K562 (cell line): Measurements from ENCODE around the gene APC2. TPM values are rescaled to one million over a fixed set of nuclear protein-coding genes. Genes with fewer than 3 reads are reported as not detected.

Source experiments
- BMI1 ChIP-seq: fragments of 150-350 bp; IDR thresholded peaks from 2 replicates; pipeline ENCODE4 v1.6.1; 2014; ENCODE audit warnings: low read length
- CCAR2 ChIP-seq: fragments of 200-400 bp; formaldehyde crosslinking; IDR thresholded peaks from 2 replicates; pipeline ENCODE4 v1.6.1; 2017; ENCODE audit warnings: mild to moderate bottlenecking, low read depth, low read length
- MXI1 ChIP-seq: IDR thresholded peaks from 2 replicates; pipeline ENCODE4 v1.6.1; 2011; ENCODE audit warnings: low read depth, mild to moderate bottlenecking, improper control_type of control experiment, low read length
- NFXL1 ChIP-seq: fragments of 450-650 bp; formaldehyde crosslinking; IDR thresholded peaks from 2 replicates; pipeline ENCODE4 v1.4.0; 2021; ENCODE audit warnings: mild to moderate bottlenecking
- RBM17 ChIP-seq: fragments of 200-400 bp; formaldehyde crosslinking; IDR thresholded peaks from 2 replicates; pipeline ENCODE4 v1.6.1; 2017; ENCODE audit warnings: low read depth, mild to moderate bottlenecking, low read length, borderline replicate concordance
- SMARCB1 ChIP-seq: IDR thresholded peaks from 2 replicates; pipeline ENCODE4 v1.6.1; 2011; ENCODE audit warnings: improper control_type of control experiment, low read depth; ENCODE audit not compliant: insufficient read length
- STAT5A ChIP-seq: IDR thresholded peaks from 2 replicates; pipeline ENCODE4 v1.6.1; 2012; ENCODE audit warnings: low read length, inconsistent platforms, borderline replicate concordance
- TAF1 ChIP-seq: IDR thresholded peaks from 2 replicates; pipeline ENCODE4 v1.6.1; 2011; ENCODE audit warnings: mild to moderate bottlenecking, low read length, moderate library complexity; ENCODE audit not compliant: insufficient read depth, control insufficient read depth, severe bottlenecking; ENCODE audit errors: extremely low read depth
- ZNF778 ChIP-seq: fragments of 450-650 bp; formaldehyde crosslinking; IDR thresholded peaks from 2 replicates; pipeline ENCODE4 v1.4.0; 2020; ENCODE audit warnings: mild to moderate bottlenecking, moderate library complexity
- ZSCAN29 ChIP-seq: fragments of 450-650 bp; IDR thresholded peaks from 2 replicates; pipeline ENCODE4 v1.6.1; 2017
- polyA plus RNA-seq, 8 experiments: library from polyadenylated mRNA; depleted of rRNA in 4 of 8; stranded (reverse) in 5 of 8; unstranded in 3 of 8; fragments of >200 nt; fragmentation: Nextera tagmentation in 2 of 8; fragmentation: Illumina TruSeq in 1 of 8; extraction: Ambion mirVana in 2 of 8; extraction: Trizol in 1 of 8; gene quantifications; 2 replicates each; pipeline versions ENCODE4 v1.2.1 to v1.2.3, GENCODE V29; 2011 to 2014; ENCODE audit warnings: inconsistent platforms in 1 of 8, missing spikeins in 1 of 8
- total RNA-seq, 7 experiments: library from RNA; depleted of rRNA in 6 of 7; stranded (reverse); fragments of >200 nt in 6 of 7; fragmentation: Illumina TruSeq in 2 of 7; extraction: Trizol in 2 of 7; gene quantifications; 2 replicates each; pipeline versions ENCODE4 v1.2.1 to v1.2.3, GENCODE V29; 2011 to 2021; ENCODE audit warnings: low replicate concordance in 1 of 7
- TF ChIP-seq, protein P1 (sequence below): sonication (generic); formaldehyde crosslinking; IDR thresholded peaks from 2 replicates; pipeline ENCODE4 v1.8.0; 2022; ENCODE audit warnings: missing genetic modification reagents, mild to moderate bottlenecking, borderline replicate concordance

The APC2 gene
- total and polyA plus RNA-seq, 9 of the 15 experiments (the other 6 are each of a cell fraction or from before 2014, with no cell fraction given), result 0.01 to 0.40 (median 0.05) TPM; not detected in 3

DNA sequence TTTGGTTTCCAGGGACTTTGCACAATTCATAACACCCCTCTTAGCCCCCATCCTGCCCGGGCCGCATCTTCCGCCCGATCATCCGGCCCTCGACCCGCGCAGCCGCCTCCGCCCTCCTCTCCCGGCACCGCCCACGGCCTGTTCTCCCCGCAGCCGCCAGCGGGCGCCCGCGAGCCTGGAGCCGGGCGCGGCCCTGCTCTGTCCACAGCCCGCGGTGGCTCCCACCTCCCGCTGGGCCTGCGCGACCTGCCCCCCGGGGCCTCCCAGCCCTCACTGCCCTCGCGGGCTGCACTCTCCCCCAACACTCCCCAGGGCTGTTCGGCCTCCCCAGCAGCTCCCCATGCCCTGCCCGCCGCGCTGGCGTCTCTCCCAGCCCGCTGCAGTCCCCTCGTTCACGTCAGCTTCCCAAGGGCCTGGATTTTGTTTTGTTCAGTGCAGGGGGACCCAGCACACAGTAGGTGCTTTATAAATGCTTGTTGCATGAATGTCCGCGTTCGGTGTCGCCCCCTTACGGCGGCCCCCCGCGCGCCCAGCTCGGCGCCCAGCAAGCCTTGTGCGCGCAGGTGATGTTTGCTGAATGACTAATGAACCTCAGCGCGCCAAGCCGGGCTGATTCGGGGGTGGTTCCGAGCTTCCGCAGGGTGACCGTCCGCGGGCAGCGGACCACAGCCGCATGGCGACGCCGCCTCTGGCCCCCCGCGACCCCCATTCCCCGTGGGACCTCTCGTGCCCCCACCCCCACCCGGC is 4.6 kb upstream of the APC2 start (continued):
- TF ChIP-seq TAF1 (no peak), MXI1 (no peak), STAT5A (no peak), SMARCB1 (no peak), ZNF778 (no peak), BMI1 (no peak), ZSCAN29 (0 out of 2 replicates have a peak, but pooled peaks have one; percentile 17), NFXL1 (CRISPR knock-in tag) (no peak), CCAR2 (no peak), RBM17 (no peak)
- TF ChIP-seq, protein P1, sequence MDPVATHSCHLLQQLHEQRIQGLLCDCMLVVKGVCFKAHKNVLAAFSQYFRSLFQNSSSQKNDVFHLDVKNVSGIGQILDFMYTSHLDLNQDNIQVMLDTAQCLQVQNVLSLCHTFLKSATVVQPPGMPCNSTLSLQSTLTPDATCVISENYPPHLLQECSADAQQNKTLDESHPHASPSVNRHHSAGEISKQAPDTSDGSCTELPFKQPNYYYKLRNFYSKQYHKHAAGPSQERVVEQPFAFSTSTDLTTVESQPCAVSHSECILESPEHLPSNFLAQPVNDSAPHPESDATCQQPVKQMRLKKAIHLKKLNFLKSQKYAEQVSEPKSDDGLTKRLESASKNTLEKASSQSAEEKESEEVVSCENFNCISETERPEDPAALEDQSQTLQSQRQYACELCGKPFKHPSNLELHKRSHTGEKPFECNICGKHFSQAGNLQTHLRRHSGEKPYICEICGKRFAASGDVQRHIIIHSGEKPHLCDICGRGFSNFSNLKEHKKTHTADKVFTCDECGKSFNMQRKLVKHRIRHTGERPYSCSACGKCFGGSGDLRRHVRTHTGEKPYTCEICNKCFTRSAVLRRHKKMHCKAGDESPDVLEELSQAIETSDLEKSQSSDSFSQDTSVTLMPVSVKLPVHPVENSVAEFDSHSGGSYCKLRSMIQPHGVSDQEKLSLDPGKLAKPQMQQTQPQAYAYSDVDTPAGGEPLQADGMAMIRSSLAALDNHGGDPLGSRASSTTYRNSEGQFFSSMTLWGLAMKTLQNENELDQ, result no peak
